NCI-H2196 (cell line): Measurements from ENCODE around the gene ABCB11.
"Not testable (repeated sequence)": the region's sequence is repeated elsewhere in the genome, so short reads cannot be mapped to it uniquely, and the experiment has no call there.

Experiments
- DNase-seq: peaks from one replicate; lab custom pipeline; 2025; ENCODE audit not compliant: unreplicated experiment; lab: John Stamatoyannopoulos, UW

ABCB11 gene

GRCh38 chr2:168896783-168897182, 134.3 kb downstream of the ABCB11 start:
- DNase-seq, result no peak

GRCh38 chr2:168895771-168896170, 135.4 kb downstream of the ABCB11 start:
- no peak for DNase-seq

- no peak for DNase-seq
Observed at GRCh38 chr2:168894720-168895119, 136.4 kb downstream of the ABCB11 start.

- no peak for DNase-seq
Observed at GRCh38 chr2:168894101-168894500, 137.0 kb downstream of the ABCB11 start.

GRCh38 chr2:168892327-168892726, 138.8 kb downstream of the ABCB11 start:
- DNase-seq, result no peak

GRCh38 chr2:168890006-168890782, 140.9 kb downstream of the ABCB11 start, which contains the start of gene SPC25:
Gene SPC25 (minus strand): TSS chr2:168890430. CDS start chr2:168889519, 911 bp downstream.
- peak; percentile 96 for DNase-seq

- no peak for DNase-seq
Observed at GRCh38 chr2:168889635-168890005, 141.5 kb downstream of the ABCB11 start.

GRCh38 chr2:168884975-168885374, 146.1 kb downstream of the ABCB11 start:
- no peak for DNase-seq

- not testable (repeated sequence) for DNase-seq
Observed at GRCh38 chr2:168882163-168882562, 149.0 kb downstream of the ABCB11 start.

- no peak for DNase-seq
Observed at GRCh38 chr2:168874368-168875054, 156.6 kb downstream of the ABCB11 start.

- DNase-seq, result not testable (repeated sequence)
Observed at GRCh38 chr2:168870824-168871223, 160.3 kb downstream of the ABCB11 start.
